ENCODE results near the gene ERGIC1.
"Not testable (repeated sequence)": the region's sequence is repeated elsewhere in the genome, so short reads cannot be mapped to it uniquely, and the experiment has no call there.

Gene ERGIC1

DNA sequence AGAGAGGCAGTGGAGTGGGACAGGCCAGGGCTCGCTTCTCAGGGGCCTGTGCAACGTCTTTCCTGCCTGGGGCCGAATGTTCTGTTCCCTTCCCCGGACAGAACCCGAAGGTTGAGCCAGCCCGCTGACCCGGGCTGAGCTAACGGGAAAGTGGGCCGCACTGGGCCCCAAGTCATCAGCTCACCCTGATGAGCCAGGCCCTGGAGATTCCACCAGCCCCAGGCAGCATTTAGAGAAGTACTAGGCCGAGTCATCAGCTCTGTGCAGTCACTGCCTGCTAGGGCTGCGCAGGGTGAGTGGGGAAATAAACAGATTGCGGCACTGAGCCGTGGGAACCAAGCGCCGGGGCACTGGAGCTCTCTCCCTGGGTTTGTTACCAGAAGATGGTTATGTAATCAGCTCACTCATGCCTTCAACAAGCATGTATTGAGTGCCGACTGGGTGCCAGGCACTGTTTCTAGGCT is 33.9 kb upstream of the ERGIC1 start:
- in situ Hi-C loops (cut with HindIII; ENCODE audit: low sequenced_read_pairs): no loop called here

- in situ Hi-C loops (cut with HindIII; ENCODE audit: low sequenced_read_pairs): no loop called here
Observed at GRCh38 chr5:172801179-172801671, 32.8 kb upstream of the ERGIC1 start.

DNA sequence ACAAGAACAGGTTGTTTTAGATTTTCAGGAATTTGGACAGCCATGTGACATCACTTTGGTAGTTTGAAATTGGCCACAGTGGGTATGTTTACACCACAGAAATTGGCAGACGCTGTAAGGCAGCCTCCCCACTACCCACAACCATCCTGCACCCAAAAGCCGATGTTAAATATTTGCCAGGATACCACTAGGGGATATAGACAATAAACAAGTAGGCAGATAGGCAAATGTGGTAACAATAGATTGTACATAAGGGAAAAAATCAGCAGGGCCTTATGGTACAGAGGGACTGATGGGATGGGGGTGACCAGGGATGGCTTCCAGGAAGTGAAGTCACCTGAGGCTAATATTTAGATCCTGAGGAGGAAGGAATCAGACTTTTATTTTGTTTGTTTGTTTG is 31.9 kb upstream of the ERGIC1 start:
- in situ Hi-C loops (cut with HindIII; ENCODE audit: low sequenced_read_pairs): no loop called here

- in situ Hi-C loops (cut with HindIII; ENCODE audit: low sequenced_read_pairs): no loop called here
Observed at GRCh38 chr5:172802567-172803176, 31.4 kb upstream of the ERGIC1 start.

DNA sequence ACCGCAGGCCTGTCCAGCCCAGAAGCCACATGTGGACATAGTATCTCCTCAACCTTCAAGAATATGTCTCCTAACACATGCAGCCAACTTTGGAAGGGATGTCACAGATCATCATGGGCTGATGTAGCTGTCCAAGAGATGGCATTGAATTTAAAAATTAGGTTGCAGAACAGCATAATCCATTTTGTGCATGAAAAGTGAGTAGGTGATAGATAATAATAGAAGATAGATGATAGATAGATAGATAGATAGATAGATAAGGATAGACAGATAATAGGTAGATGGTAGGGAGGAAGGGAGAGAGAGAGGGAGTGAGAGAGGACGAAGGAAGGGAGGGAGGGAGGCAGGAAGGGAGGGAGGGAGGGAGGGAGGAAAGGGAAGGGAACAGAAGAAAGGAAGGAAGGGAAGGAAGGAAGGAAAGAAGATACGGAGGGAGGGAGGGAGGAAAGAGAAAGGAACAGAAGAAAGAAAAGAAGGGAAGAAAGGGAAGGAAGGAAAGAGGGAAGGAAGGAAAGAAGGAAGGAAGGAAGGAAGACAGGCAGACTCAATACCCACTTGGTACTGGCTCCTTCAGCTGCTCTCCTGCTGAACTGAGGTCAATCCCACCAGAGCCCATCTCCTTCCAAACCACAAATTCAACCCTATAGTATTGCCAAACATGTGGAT is 28.9 kb upstream of the ERGIC1 start:
- in situ Hi-C loops (cut with HindIII; ENCODE audit: low sequenced_read_pairs): no loop called here

DNA sequence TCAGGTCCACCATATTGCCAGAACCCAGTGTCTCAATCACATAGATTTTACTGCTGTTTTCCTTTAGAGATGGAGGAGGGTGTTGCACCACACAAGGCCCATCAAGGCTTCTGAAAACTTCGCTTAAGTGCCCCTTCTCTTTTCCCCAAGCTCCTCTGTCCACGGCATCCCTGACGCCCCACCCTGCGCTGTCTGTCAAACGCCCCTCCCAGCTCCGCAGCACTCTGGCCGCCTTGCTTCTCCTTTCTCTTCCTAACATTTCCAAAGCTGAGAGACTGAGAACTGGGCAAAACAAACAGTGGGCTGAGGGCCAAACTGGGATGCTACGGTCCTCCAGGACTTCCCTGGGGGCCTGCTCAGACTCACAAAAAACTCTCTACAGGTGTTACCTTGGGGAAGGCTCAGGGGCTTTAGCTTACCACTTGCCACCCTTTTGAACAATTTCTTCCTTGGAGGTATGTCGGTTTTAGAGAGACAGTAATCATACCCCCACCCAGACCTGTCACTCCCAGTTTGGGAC is 28.3 kb upstream of the ERGIC1 start:
- in situ Hi-C loops (cut with HindIII; ENCODE audit: low sequenced_read_pairs): no loop called here

- in situ Hi-C loops (cut with HindIII; ENCODE audit: low sequenced_read_pairs): no loop called here
Observed at GRCh38 chr5:172806897-172807672, 27.0 kb upstream of the ERGIC1 start.

DNA sequence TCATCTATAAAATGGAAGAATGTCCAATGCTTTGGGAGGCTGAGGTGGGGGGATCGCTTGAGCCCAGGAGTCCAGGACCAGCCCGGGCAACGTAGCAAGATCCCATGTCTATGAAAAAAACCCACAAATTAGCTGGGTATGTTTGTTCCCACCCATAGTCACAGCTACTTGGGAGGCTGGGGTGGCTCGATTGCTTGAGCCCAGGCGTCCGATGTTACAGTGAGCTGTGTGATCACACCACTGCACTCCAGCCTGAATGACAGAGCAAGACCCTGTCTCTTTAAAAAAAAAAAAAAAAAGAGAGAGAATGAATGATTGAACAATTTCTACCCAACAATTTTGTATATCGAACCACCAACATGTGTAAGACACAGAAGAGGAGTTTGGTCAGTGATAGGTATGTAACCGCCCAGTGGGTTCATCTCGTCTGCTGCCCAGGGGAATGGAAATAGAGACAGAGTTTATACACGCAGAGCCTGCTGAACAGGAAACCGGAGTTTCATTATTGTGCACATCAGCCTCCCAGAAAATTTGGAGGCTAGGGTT is 26.2 kb upstream of the ERGIC1 start:
- in situ Hi-C loops (cut with HindIII; ENCODE audit: low sequenced_read_pairs): no loop called here

- in situ Hi-C loops (cut with HindIII; ENCODE audit: low sequenced_read_pairs): no loop called here
Observed at GRCh38 chr5:172809774-172810173, 24.3 kb upstream of the ERGIC1 start.

- in situ Hi-C loops (cut with HindIII; ENCODE audit: low sequenced_read_pairs): not testable (repeated sequence)
Observed at GRCh38 chr5:172810996-172811395, 23.1 kb upstream of the ERGIC1 start.

DNA sequence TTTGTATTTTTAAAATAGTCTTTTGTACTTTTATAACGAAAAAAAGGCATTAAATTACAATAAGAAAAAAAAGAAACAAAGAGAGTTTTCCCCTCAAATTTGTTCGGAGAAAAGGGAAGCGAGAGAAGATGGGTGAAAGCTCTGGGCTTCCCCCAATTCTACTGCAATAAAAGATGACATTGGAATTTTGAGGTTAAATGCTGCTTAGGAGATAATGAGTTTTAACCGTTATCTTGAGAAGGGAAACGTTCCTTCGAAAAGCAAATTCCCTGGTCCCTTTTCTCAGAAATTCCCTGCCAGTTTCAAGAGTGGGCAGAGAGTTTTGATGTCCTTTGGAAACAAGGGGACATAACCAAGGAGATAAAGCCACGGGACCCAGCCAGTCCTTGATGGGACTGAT is 18.4 kb upstream of the ERGIC1 start:
- in situ Hi-C loops (cut with HindIII; ENCODE audit: low sequenced_read_pairs): no loop called here

DNA sequence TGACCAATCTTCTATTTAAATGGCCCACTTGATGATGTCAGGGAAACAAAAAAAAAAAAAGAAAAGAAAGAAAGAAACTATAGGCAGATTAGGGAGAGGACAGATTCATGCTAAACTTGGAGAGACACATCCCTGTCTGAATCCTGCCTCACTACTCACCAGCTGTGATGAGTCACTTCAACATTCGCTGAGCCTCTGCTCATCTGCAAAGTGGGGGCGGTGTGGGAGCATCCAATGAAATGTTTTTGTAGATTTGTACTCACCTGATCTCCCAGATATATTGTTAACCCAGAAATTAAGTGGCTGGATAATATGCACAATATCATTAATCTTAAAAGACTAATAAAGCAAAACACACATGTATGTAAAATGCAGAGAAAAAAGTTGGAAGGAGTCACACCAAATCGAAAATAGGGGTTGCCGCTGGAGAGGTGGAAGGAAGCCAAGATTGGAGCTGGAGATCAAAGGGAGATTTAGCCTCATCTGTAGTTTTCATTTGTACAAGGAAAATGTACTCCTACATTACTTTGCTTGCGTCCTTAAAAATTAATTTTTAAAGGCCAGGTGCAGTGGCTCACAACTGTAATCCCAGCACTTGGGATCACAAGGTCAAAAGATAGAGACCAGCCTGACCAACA is 17.0 kb upstream of the ERGIC1 start:
- in situ Hi-C loops (cut with HindIII; ENCODE audit: low sequenced_read_pairs): no loop called here

DNA sequence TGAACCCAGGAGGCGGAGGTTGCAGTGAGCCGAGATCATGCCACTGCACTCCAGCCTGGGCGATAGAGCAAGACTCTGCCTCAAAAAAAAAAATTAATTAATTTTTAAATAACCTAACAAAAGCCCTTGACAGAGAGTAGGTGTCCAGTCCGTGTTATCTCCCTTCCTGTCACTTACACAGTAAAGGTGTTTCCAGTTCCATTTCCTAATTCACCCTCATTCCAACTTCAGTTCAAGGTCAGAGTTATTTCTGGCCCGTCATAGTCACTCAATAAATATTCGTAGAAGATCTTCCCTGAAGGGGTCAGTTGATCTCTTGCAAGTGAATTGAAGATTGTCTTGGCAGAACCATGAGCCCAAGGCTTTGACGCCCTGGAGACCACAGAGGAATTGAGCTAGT is 16.4 kb upstream of the ERGIC1 start:
- in situ Hi-C loops (cut with HindIII; ENCODE audit: low sequenced_read_pairs): no loop called here

DNA sequence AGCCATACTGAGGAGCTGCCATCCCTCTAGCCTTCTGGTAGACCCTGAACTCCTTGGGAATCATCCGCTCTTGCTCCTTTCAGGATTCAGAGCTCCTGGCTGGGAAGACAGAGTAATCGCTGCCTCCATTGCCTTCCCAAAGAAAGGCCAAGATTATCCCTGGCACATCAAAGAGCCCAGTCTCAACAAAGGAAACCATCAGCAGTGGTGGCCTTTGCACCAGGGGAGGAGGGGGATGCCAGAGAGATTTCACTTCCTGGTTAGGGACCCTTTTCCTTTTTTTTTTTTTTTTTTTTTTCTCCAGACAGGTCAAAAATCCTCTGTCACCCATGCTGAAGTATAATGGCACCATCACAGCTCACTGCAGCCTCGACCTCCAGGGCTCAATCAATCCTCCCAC is 16.0 kb upstream of the ERGIC1 start:
- in situ Hi-C loops (cut with HindIII; ENCODE audit: low sequenced_read_pairs): no loop called here

- in situ Hi-C loops (cut with HindIII; ENCODE audit: low sequenced_read_pairs): no loop called here
Observed at GRCh38 chr5:172819569-172819968, 14.5 kb upstream of the ERGIC1 start.

DNA sequence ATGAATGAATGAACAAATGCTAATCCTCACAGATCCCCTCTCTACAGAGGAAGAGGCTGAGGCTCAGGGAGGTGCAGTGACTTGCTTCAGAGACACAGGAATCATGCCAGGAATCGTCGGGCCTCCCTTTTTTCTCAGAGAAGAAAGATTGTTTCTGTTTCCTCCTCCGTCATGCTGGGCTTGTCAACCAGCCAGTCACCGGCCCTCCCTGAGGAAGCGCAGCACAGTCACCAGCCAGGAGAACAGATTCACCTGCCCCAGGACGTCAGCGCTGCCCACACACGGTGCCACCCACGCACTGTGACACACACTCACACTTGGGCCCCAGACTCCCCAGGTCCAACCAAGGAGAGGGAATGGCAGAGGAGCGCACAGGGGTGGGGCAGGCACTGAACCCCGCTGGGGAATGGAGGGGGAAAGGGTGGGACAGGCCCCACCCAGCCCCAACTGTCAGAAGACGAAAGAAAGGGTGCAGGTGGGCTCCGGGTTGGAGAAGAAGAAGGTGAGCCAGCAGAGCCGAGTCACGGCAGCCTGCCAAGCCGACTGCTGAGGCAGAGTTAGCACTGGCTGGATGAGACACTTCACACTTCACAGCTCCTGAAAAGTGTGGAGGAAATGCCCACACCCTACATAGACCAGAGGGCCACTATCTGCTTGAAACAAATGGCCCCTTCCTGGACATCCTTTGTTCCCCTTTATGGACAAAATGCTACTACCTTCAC is 13.8 kb upstream of the ERGIC1 start:
- in situ Hi-C loops (cut with HindIII; ENCODE audit: low sequenced_read_pairs): no loop called here

DNA sequence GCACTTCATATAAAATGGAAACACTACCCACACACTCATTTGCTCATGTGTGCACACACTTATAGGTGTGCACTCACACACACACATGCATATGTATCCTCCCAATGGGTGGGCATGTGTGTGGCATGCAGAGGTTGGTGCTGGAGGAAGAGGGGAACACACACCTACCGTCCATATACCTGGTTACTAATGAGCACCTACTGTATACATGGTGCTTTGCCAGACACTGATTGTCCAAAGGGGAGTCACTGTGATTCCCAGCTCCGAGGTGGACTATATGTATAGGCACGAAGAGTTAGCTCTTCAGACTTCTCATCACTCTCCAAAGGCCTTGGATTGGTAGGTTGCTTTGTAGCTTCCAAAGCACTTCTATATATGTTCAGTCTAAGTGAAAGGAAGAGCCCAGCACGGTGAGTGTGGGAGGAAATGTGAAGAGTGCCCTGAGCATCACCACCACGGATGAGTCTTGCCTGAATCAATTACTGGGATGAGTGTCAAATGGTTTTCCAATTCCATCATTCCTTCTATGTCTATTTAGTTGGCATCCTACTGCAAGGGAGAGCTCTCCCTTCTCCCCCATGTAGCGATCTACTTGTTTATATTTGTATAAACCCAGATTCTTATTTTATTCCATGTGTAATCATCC is 12.6 kb upstream of the ERGIC1 start:
- in situ Hi-C loops (cut with HindIII; ENCODE audit: low sequenced_read_pairs): no loop called here

- in situ Hi-C loops (cut with HindIII; ENCODE audit: low sequenced_read_pairs): no loop called here
Observed at GRCh38 chr5:172823840-172824362, 10.2 kb upstream of the ERGIC1 start.

- in situ Hi-C loops (cut with HindIII; ENCODE audit: low sequenced_read_pairs): loop anchor here (5.0 kb wide), 1 partner anchor 103 kb away; no protein-coding TSS in a partner anchor
Observed at GRCh38 chr5:172825610-172826204, 8.3 kb upstream of the ERGIC1 start.
